H1 (cell line): Measurements from ENCODE around the gene DGKI. TPM values are rescaled to one million over a fixed set of nuclear protein-coding genes. Genes with fewer than 3 reads are reported as not detected.

ENCODE experiments used
- CTCF ChIA-PET: fragments of 300-600 bp; sonication (Branson Sonifier 250); formaldehyde crosslinking; loops from one replicate; lab custom pipeline; 2021; ENCODE audit not compliant: partially characterized antibody; lab: Charles Lee
- POLR2A ChIA-PET: fragments of 300-600 bp; sonication (Branson Sonifier 250); formaldehyde crosslinking; loops from one replicate; lab custom pipeline; 2021; ENCODE audit warnings: inconsistent platforms; ENCODE audit not compliant: partially characterized antibody; lab: Charles Lee
- DNase-seq, 2 experiments: peaks; one replicate each; pipeline versions ENCODE4 v3.0.0 to v3.0.0-alpha.2; 2010 to 2022; ENCODE audit warnings: low spot score in 2 of 2, low read depth in 1 of 2, mixed read lengths in 1 of 2
- FAIRE-seq: peaks from 2 replicates; lab custom pipeline; 2011; peaks lifted over from hg19 to GRCh38; lab: Jason Lieb, UNC
- H2AFZ ChIP-seq: 2 replicates; pipeline ENCODE4 v1.8.1; 2012; ENCODE audit warnings: low read length, inconsistent platforms
- H2AK5ac ChIP-seq: 2 replicates; pipeline ENCODE4 v1.6.1; 2013; ENCODE audit warnings: low read depth, low read length
- H2BK120ac ChIP-seq: replicated peaks from 2 replicates; pipeline ENCODE3; 2013; ENCODE audit warnings: low read depth, low read length, inconsistent platforms
- H2BK12ac ChIP-seq: 2 replicates; pipeline ENCODE4 v1.6.1; 2013; ENCODE audit warnings: low read depth, low read length
- H2BK15ac ChIP-seq: 2 replicates; pipeline ENCODE4 v1.6.1; 2013; ENCODE audit warnings: low read length
- H2BK20ac ChIP-seq: 2 replicates; pipeline ENCODE4 v1.6.1; 2013; ENCODE audit warnings: low read length
- H2BK5ac ChIP-seq: 2 replicates; pipeline ENCODE4 v1.6.1; 2013; ENCODE audit warnings: low read depth, low read length
- H3K14ac ChIP-seq: 2 replicates; pipeline ENCODE4 v1.6.1; 2013; ENCODE audit warnings: inconsistent platforms; ENCODE audit not compliant: insufficient read length
- H3K18ac ChIP-seq: 2 replicates; pipeline ENCODE4 v1.6.1; 2013; ENCODE audit warnings: low read length; ENCODE audit errors: extremely low read depth
- H3K23ac ChIP-seq: 2 replicates; pipeline ENCODE4 v1.6.1; 2013; ENCODE audit warnings: inconsistent platforms; ENCODE audit not compliant: insufficient read length
- H3K23me2 ChIP-seq: 2 replicates; pipeline ENCODE4 v1.6.1; 2013; ENCODE audit warnings: low read depth, low read length
- H3K27ac ChIP-seq: 2 replicates; pipeline ENCODE4 v1.6.1; 2011; ENCODE audit warnings: low read depth, low read length, inconsistent platforms
- H3K27me3 ChIP-seq, 4 experiments: replicated peaks in 1 of 4; 1 replicate in 1 of 4; 2 replicates in 3 of 4; pipeline versions ENCODE4 v1.6.1 to v1.8.1; 2011 to 2013; ENCODE audit warnings: low read length in 3 of 4, mild to moderate bottlenecking in 3 of 4, inconsistent platforms in 2 of 4, mixed read lengths in 2 of 4, moderate library complexity in 1 of 4; ENCODE audit not compliant: control insufficient read depth in 3 of 4, insufficient read depth in 3 of 4; ENCODE audit errors: extremely low read depth in 1 of 4
- H3K36me3 ChIP-seq, 4 experiments: 2 replicates each; pipeline versions ENCODE4 v1.6.1 to v1.8.1; 2011 to 2013; ENCODE audit warnings: mild to moderate bottlenecking in 4 of 4, low read length in 3 of 4, moderate library complexity in 2 of 4, control low read depth in 1 of 4, inconsistent platforms in 1 of 4; ENCODE audit not compliant: insufficient read depth in 4 of 4, control insufficient read depth in 2 of 4
- H3K4ac ChIP-seq: replicated peaks from 2 replicates; pipeline ENCODE3; 2013; ENCODE audit warnings: low read length, low read depth, mixed read lengths, inconsistent platforms; ENCODE audit not compliant: insufficient read length
- H3K4me1 ChIP-seq, 4 experiments: replicated peaks in 1 of 4; 1 replicate in 1 of 4; 2 replicates in 3 of 4; pipeline versions ENCODE4 v1.6.1 to v1.8.1; 2011 to 2013; ENCODE audit warnings: low read length in 3 of 4, inconsistent platforms in 2 of 4, mixed read lengths in 1 of 4; ENCODE audit not compliant: insufficient read depth in 4 of 4, control insufficient read depth in 3 of 4
- H3K4me2 ChIP-seq, 2 experiments: 2 replicates each; pipeline versions ENCODE4 v1.6.1 to v1.8.1; 2011 to 2013; ENCODE audit warnings: low read depth in 2 of 2, low read length in 2 of 2, control low read depth in 1 of 2, inconsistent platforms in 1 of 2, mild to moderate bottlenecking in 1 of 2; ENCODE audit not compliant: insufficient read depth in 1 of 2
- H3K4me3 ChIP-seq, 4 experiments: fragments of 200-600, 300-600 bp in 1 of 4; sonication (generic), shearing (Covaris generic), sonication (Bioruptor Twin) in 1 of 4; 2 replicates each; pipeline versions ENCODE4 v1.5.1 to v1.8.1; 2011 to 2016; ENCODE audit warnings: low read length in 4 of 4, low read depth in 3 of 4, control low read depth in 2 of 4, inconsistent platforms in 2 of 4, mild to moderate bottlenecking in 2 of 4, mixed read lengths in 1 of 4, moderate library complexity in 1 of 4; ENCODE audit not compliant: insufficient read depth in 2 of 4; ENCODE audit errors: extremely low read depth in 1 of 4
- H3K56ac ChIP-seq: replicated peaks from 2 replicates; pipeline ENCODE3; 2013; ENCODE audit warnings: low read depth, mild to moderate bottlenecking, mixed read lengths, low read length, inconsistent platforms; ENCODE audit not compliant: insufficient read length
- H3K79me1 ChIP-seq: 2 replicates; pipeline ENCODE4 v1.6.1; 2013; ENCODE audit warnings: low read depth, low read length, control low read depth
- H3K79me2 ChIP-seq, 2 experiments: 2 replicates each; pipeline versions ENCODE4 v1.6.1 to v1.8.1; 2012 to 2013; ENCODE audit warnings: low read length in 2 of 2, mild to moderate bottlenecking in 2 of 2, inconsistent platforms in 1 of 2; ENCODE audit not compliant: insufficient read depth in 2 of 2, control insufficient read depth in 1 of 2
- H3K9ac ChIP-seq, 4 experiments: replicated peaks in 1 of 4; 1 replicate in 1 of 4; 2 replicates in 3 of 4; pipeline versions ENCODE4 v1.6.1 to v1.8.1; 2011 to 2013; ENCODE audit warnings: low read depth in 3 of 4, low read length in 3 of 4, control low read depth in 2 of 4, mild to moderate bottlenecking in 2 of 4, moderate library complexity in 2 of 4, inconsistent platforms in 1 of 4; ENCODE audit errors: extremely low read depth in 1 of 4
- H3K9me3 ChIP-seq, 2 experiments: 2 replicates each; pipeline versions ENCODE4 v1.6.1 to v1.8.1; 2012 to 2013; ENCODE audit warnings: mild to moderate bottlenecking in 2 of 2, moderate library complexity in 2 of 2, control low read depth in 1 of 2, inconsistent platforms in 1 of 2, low read depth in 1 of 2, low read length in 1 of 2, mixed read lengths in 1 of 2; ENCODE audit not compliant: insufficient read depth in 2 of 2
- H4K20me1 ChIP-seq, 2 experiments: replicated peaks in 1 of 2; 2 replicates each; pipeline versions ENCODE3 to v1.8.1; 2011 to 2013; ENCODE audit warnings: inconsistent platforms in 2 of 2, low read length in 2 of 2, mild to moderate bottlenecking in 1 of 2; ENCODE audit not compliant: insufficient read depth in 2 of 2, control insufficient read depth in 1 of 2
- H4K5ac ChIP-seq: 2 replicates; pipeline ENCODE4 v1.6.1; 2013; ENCODE audit warnings: low read length, low read depth, mixed read lengths, inconsistent platforms; ENCODE audit not compliant: insufficient read length
- H4K8ac ChIP-seq: 2 replicates; pipeline ENCODE4 v1.8.0; 2013; ENCODE audit warnings: mild to moderate bottlenecking, moderate library complexity, low read length, inconsistent platforms; ENCODE audit not compliant: insufficient read depth; ENCODE audit errors: extremely low read depth
- H4K91ac ChIP-seq: replicated peaks from 2 replicates; pipeline ENCODE3; 2013; ENCODE audit warnings: low read length, mixed read lengths, inconsistent platforms; ENCODE audit not compliant: insufficient read length
- HDAC2 ChIP-seq, 2 experiments: fragments of 300-600 bp in 1 of 2; sonication (generic) in 1 of 2; IDR thresholded peaks; 2 replicates each; pipeline ENCODE4 v1.6.1; 2011 to 2012; ENCODE audit warnings: low read depth in 2 of 2, low read length in 2 of 2, mild to moderate bottlenecking in 2 of 2, moderate library complexity in 2 of 2, borderline replicate concordance in 1 of 2, inconsistent platforms in 1 of 2
- SP4 ChIP-seq: IDR thresholded peaks from 2 replicates; pipeline ENCODE4 v1.6.1; 2012; ENCODE audit warnings: low read length, inconsistent platforms
- WGBS, 2 experiments: shearing (Covaris generic) in 1 of 2; methylation state at CpG; one replicate each; pipeline versions ENCODE4 v1.1.6 to v1.1.7; 2013 to 2015; ENCODE audit warnings: low lambda C conversion rate in 2 of 2, mixed read lengths in 2 of 2, inconsistent platforms in 1 of 2, low coverage in 1 of 2, missing lambda C conversion rate in 1 of 2; ENCODE audit not compliant: insufficient replicate concordance in 2 of 2, insufficient coverage in 1 of 2, insufficient read length in 1 of 2; ENCODE audit errors: extremely low coverage in 1 of 2, missing lambda C conversion rate in 1 of 2; 5-methylcytosine and 5-hydroxymethylcytosine counted together
- polyA plus RNA-seq, 7 experiments: library from polyadenylated mRNA; depleted of rRNA in 3 of 7; stranded (reverse) in 5 of 7; unstranded in 2 of 7; fragments of >200 nt in 5 of 7; fragments of 200-250 nt in 2 of 7; gene quantifications; 1 replicate in 5 of 7; 2 replicates in 1 of 7; 4 replicates in 1 of 7; pipeline versions ENCODE4 v1.2.1 to v1.2.3, GENCODE V29; 2011 to 2013; ENCODE audit warnings: missing spikeins in 2 of 7, mixed read lengths in 2 of 7
- total RNA-seq: library from RNA; stranded (reverse); fragmentation: NEBNext Ultra II Directional; extraction: Animal tissue kit (Norgen Biotek cat#: 25700); gene quantifications from 2 replicates; pipeline ENCODE4 v1.2.1, GENCODE V29; 2021
- TF ChIP-seq, protein P1 (sequence below): IDR thresholded peaks from 2 replicates; pipeline ENCODE4 v1.6.1; 2011; ENCODE audit warnings: low read length, improper control_type of control experiment

The DGKI gene
- total and polyA plus RNA-seq, 2 of the 8 experiments (the other 6 are each of a cell fraction or from before 2014, with no cell fraction given) = 0.20 to 0.71 TPM

DNA sequence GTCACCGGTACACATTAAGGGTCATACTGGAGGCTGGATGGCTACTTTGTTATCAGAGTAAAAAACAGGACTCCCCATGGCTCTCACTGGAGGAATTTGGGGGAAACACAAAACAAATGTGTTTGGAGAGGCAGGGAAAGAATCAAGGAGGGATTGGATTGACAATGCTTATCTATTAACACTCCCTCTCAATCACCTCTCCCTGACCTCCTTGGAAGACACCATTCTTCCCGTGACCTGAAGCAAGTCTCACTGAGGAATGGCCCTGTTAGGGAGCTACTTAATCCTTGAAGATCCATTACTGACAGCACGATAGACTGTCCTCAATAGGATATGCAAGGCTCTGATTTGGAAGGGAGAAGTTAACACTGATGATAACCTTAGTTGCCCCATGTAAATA is 261.2 kb downstream of the DGKI start:
- Histone ChIP-seq H3K79me2 (no peaks in the 10 kb centered on the region), H3K4ac (no peak overlapping the region), H2AFZ (no peak overlapping the region), H4K8ac (no peak overlapping the region), H3K4me1 (peaks cover 0 to 3% (median 0%) of the 10 kb centered on the region in 4 experiments; a peak in 2 of 7 replicates), H3K27ac (no peak overlapping the region), H3K18ac (no peak overlapping the region), H3K4me3 (no peak overlapping the region), H4K91ac (no peak overlapping the region), H3K9ac (no peak overlapping the region), H3K14ac (no peak overlapping the region), H2BK12ac (no peak overlapping the region), H3K23me2 (no peaks in the 10 kb centered on the region), H3K9me3 (no peaks in the 10 kb centered on the region), H2BK5ac (no peak overlapping the region), H3K36me3 (no peaks in the 10 kb centered on the region), H4K5ac (no peak overlapping the region), H3K56ac (no peak overlapping the region), H2BK15ac (no peak overlapping the region), H3K79me1 (no peaks in the 10 kb centered on the region), H3K27me3 (no peaks in the 10 kb centered on the region), H3K4me2 (no peak overlapping the region), H4K20me1 (no peaks in the 10 kb centered on the region), H2BK20ac (no peak overlapping the region), H2AK5ac (no peak overlapping the region), H3K23ac (no peak overlapping the region), H2BK120ac (no peak overlapping the region)
- ChIA-PET POLR2A (no interaction called here), CTCF (no interaction called here)
- 81% methylated on average over 3 of the region's 3 CpGs; no CpG with 5 or more reads in 1 of the 2 experiments for WGBS, 2 experiments
- TF ChIP-seq, protein P1, sequence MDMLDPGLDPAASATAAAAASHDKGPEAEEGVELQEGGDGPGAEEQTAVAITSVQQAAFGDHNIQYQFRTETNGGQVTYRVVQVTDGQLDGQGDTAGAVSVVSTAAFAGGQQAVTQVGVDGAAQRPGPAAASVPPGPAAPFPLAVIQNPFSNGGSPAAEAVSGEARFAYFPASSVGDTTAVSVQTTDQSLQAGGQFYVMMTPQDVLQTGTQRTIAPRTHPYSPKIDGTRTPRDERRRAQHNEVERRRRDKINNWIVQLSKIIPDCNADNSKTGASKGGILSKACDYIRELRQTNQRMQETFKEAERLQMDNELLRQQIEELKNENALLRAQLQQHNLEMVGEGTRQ = no peak
- TF ChIP-seq HDAC2 (IDR thresholded peaks at IDR 0.05; ENCODE audit: borderline replicate concordance in 1 of 2, low read depth in 2 of 2, low read length in 2 of 2) (no peak), SP4 (no peak)
- DNase-seq (no peak), FAIRE-seq (no peak)
